GM23338 (cell line): ENCODE results near the gene CNTRL. TPM values are rescaled to one million over a fixed set of nuclear protein-coding genes. Genes with fewer than 3 reads are reported as not detected.

ENCODE experiments used
- ATAC-seq: fragments of 200-7000 bp; cut with Tn5 transposase; 3 replicates; pipeline ENCODE4 v1.9.1; 2020
- DNase-seq: peaks from one replicate; pipeline ENCODE4 v3.0.0-alpha.2; 2015; ENCODE audit warnings: low spot score
- H2AFZ ChIP-seq: fragments of 200-600 bp; sonication (generic); 2 replicates; pipeline ENCODE4 v1.8.0; 2016; ENCODE audit warnings: antibody characterized with exemption, mild to moderate bottlenecking, moderate library complexity
- H3F3A ChIP-seq: fragments of 200-600 bp; sonication (generic); replicated peaks from 2 replicates; pipeline ENCODE4 v1.8.0; 2017; ENCODE audit warnings: antibody characterized with exemption, mixed run types, low read depth
- H3K27ac ChIP-seq: fragments of 200-600 bp; sonication (generic); 2 replicates; pipeline ENCODE4 v1.6.1; 2016; ENCODE audit warnings: low read depth
- H3K27me3 ChIP-seq: fragments of 200-600 bp; sonication (generic); 2 replicates; pipeline ENCODE4 v1.8.0; 2016; ENCODE audit warnings: mild to moderate bottlenecking, mixed run types, moderate library complexity; ENCODE audit not compliant: insufficient read depth
- H3K36me3 ChIP-seq: fragments of 200-600 bp; sonication (generic); 2 replicates; pipeline ENCODE4 v1.8.0; 2016; ENCODE audit warnings: mild to moderate bottlenecking; ENCODE audit not compliant: insufficient read depth
- H3K4me1 ChIP-seq: fragments of 200-600 bp; sonication (generic); 2 replicates; pipeline ENCODE4 v1.8.0; 2016; ENCODE audit warnings: mild to moderate bottlenecking, moderate library complexity; ENCODE audit not compliant: insufficient read depth
- H3K4me2 ChIP-seq: fragments of 200-600 bp; sonication (generic); 2 replicates; pipeline ENCODE4 v1.7.1; 2017; ENCODE audit warnings: mixed run types
- H3K4me3 ChIP-seq: fragments of 200-600 bp; sonication (generic); 2 replicates; pipeline ENCODE4 v1.6.1; 2016; ENCODE audit warnings: mixed run types
- H3K79me2 ChIP-seq: fragments of 200-600 bp; sonication (generic); replicated peaks from 2 replicates; pipeline ENCODE4 v1.8.0; 2017; ENCODE audit warnings: mild to moderate bottlenecking; ENCODE audit not compliant: insufficient read depth
- H3K9me2 ChIP-seq: fragments of 200-600 bp; sonication (generic); 2 replicates; pipeline ENCODE4 v1.8.0; 2017; ENCODE audit not compliant: insufficient read depth
- H4K20me1 ChIP-seq: fragments of 200-600 bp; sonication (generic); replicated peaks from 2 replicates; pipeline ENCODE4 v1.8.0; 2017; ENCODE audit warnings: mild to moderate bottlenecking; ENCODE audit not compliant: insufficient read depth
- H3K27ac Mint-ChIP-seq: 2 replicates; pipeline ENCODE4 v1.8.0; 2020; ENCODE audit warnings: inconsistent platforms, mild to moderate bottlenecking, moderate library complexity, mixed read lengths
- H3K27me3 Mint-ChIP-seq: 3 replicates; pipeline ENCODE4 v1.8.0; 2022; ENCODE audit warnings: low read depth, mild to moderate bottlenecking, moderate library complexity, mixed read lengths, inconsistent platforms; ENCODE audit not compliant: insufficient read depth, poor library complexity
- H3K36me3 Mint-ChIP-seq: 3 replicates; pipeline ENCODE4 v1.8.0; 2021; ENCODE audit warnings: low read depth, mild to moderate bottlenecking, inconsistent platforms, moderate library complexity, mixed read lengths
- H3K4me1 Mint-ChIP-seq: 3 replicates; pipeline ENCODE4 v1.8.0; 2020; ENCODE audit warnings: mild to moderate bottlenecking, inconsistent platforms, mixed read lengths
- H3K4me3 Mint-ChIP-seq: 3 replicates; pipeline ENCODE4 v1.8.0; 2021; ENCODE audit warnings: moderate library complexity, mild to moderate bottlenecking, inconsistent platforms, mixed read lengths
- H3K9me3 Mint-ChIP-seq: 3 replicates; pipeline ENCODE4 v1.8.0; 2020; ENCODE audit warnings: moderate library complexity, mild to moderate bottlenecking, inconsistent platforms, mixed read lengths
- CREB1 ChIP-seq: fragments of 250-450 bp; sonication (Bioruptor Pico); IDR thresholded peaks from 2 replicates; pipeline ENCODE4 v1.5.0; 2020; ENCODE audit warnings: low read depth, mild to moderate bottlenecking, moderate library complexity
- JUNB ChIP-seq: IDR thresholded peaks from one replicate; pipeline ENCODE4 v1.6.1; 2016; ENCODE audit warnings: antibody characterized with exemption; ENCODE audit not compliant: unreplicated experiment
- NANOG ChIP-seq: IDR thresholded peaks from 2 replicates; pipeline ENCODE4 v1.6.1; 2016; ENCODE audit warnings: antibody characterized with exemption, borderline replicate concordance
- POLR2AphosphoS5 ChIP-seq: IDR thresholded peaks from 2 replicates; pipeline ENCODE4 v1.6.1; 2016; ENCODE audit warnings: antibody characterized with exemption, low read depth
- STAT1 ChIP-seq: IDR thresholded peaks from one replicate; pipeline ENCODE4 v1.6.1; 2016; ENCODE audit warnings: antibody characterized with exemption; ENCODE audit not compliant: unreplicated experiment
- ZNF114 ChIP-seq: fragments of 250-450 bp; sonication (Bioruptor Pico); IDR thresholded peaks from 2 replicates; pipeline ENCODE4 v1.5.0; 2020; ENCODE audit warnings: mild to moderate bottlenecking, moderate library complexity
- polyA plus RNA-seq: library from polyadenylated mRNA; unstranded; fragments of >200 nt; fragmentation: Nextera tagmentation; extraction: Ambion mirVana; gene quantifications from 2 replicates; pipeline ENCODE4 v1.2.1, GENCODE V29; 2016
- total RNA-seq: library from RNA; depleted of rRNA; stranded (reverse); fragments of >200 nt; shearing (Covaris generic); gene quantifications from 2 replicates; pipeline ENCODE4 v1.2.3, GENCODE V29; 2014
- TF ChIP-seq, protein P1 (sequence below), 2 experiments: fragments of 200-600 bp in 1 of 2; sonication (generic) in 1 of 2; conservative IDR thresholded peaks; 2 replicates each; pipeline versions ENCODE4 v1.5.1 to v1.6.1; 2016 to 2017; ENCODE audit warnings: antibody characterized with exemption in 2 of 2, low read depth in 2 of 2, mild to moderate bottlenecking in 2 of 2, moderate library complexity in 1 of 2
- TF ChIP-seq, protein P2 (sequence below): IDR thresholded peaks from one replicate; pipeline ENCODE4 v1.6.1; 2018; ENCODE audit warnings: antibody characterized with exemption; ENCODE audit not compliant: unreplicated experiment
- TF ChIP-seq, protein P3 (sequence below): fragments of 250-450 bp; sonication (Bioruptor Pico); IDR thresholded peaks from 2 replicates; pipeline ENCODE4 v1.5.0; 2020; ENCODE audit warnings: mild to moderate bottlenecking, moderate library complexity
- TF ChIP-seq, protein P4 (sequence below): IDR thresholded peaks from 2 replicates; pipeline ENCODE4 v1.6.1; 2016; ENCODE audit warnings: antibody characterized with exemption

Gene CNTRL
- total and polyA plus RNA-seq, 2 experiments from 2014 or later: 9.2 to 11.7 TPM

DNA sequence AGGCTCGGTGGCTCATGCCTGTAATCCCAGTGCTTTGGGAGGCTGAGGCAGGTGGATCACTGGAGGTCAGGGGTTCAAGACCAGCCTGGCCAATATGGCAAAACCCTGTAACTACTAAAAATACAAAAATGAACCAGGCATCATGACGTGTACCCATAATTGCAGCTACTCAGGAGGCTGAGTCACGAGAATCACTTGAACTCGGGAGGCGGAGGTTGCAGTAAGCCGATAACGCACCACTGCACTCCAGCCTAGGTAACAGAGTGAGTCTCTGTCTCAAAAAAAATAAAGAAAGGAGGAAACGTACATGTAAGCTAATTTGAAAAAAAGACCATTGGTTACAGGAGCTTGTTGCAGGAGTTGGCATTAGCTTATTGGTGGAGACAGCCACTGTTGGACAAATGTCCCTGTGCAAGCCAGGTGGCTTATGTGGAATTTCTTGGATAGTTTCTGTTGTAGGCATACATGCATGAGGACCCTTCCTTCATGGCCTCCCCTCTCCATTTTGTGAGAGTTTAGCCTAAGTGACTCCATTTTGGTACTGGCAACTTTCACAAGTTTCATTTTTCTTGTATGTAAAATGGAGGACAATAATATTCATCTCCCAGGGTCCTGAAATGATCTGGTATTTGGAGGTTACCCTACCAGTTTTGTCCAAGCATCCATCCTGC, 143.7 kb downstream of the CNTRL start:
- no peak overlapping the region for H3K27ac ChIP-seq
- TF ChIP-seq CREB1 (CRISPR knock-in tag) (no peak), STAT1 (no peak), JUNB (no peak), NANOG (no peak), POLR2AphosphoS5 (no peak), ZNF114 (no peak)
- TF ChIP-seq, protein P1, sequence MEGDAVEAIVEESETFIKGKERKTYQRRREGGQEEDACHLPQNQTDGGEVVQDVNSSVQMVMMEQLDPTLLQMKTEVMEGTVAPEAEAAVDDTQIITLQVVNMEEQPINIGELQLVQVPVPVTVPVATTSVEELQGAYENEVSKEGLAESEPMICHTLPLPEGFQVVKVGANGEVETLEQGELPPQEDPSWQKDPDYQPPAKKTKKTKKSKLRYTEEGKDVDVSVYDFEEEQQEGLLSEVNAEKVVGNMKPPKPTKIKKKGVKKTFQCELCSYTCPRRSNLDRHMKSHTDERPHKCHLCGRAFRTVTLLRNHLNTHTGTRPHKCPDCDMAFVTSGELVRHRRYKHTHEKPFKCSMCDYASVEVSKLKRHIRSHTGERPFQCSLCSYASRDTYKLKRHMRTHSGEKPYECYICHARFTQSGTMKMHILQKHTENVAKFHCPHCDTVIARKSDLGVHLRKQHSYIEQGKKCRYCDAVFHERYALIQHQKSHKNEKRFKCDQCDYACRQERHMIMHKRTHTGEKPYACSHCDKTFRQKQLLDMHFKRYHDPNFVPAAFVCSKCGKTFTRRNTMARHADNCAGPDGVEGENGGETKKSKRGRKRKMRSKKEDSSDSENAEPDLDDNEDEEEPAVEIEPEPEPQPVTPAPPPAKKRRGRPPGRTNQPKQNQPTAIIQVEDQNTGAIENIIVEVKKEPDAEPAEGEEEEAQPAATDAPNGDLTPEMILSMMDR (conservative IDR thresholded peaks at IDR 0.05; ENCODE audit: low read depth in 2 of 2): no peak
- TF ChIP-seq, protein P2, sequence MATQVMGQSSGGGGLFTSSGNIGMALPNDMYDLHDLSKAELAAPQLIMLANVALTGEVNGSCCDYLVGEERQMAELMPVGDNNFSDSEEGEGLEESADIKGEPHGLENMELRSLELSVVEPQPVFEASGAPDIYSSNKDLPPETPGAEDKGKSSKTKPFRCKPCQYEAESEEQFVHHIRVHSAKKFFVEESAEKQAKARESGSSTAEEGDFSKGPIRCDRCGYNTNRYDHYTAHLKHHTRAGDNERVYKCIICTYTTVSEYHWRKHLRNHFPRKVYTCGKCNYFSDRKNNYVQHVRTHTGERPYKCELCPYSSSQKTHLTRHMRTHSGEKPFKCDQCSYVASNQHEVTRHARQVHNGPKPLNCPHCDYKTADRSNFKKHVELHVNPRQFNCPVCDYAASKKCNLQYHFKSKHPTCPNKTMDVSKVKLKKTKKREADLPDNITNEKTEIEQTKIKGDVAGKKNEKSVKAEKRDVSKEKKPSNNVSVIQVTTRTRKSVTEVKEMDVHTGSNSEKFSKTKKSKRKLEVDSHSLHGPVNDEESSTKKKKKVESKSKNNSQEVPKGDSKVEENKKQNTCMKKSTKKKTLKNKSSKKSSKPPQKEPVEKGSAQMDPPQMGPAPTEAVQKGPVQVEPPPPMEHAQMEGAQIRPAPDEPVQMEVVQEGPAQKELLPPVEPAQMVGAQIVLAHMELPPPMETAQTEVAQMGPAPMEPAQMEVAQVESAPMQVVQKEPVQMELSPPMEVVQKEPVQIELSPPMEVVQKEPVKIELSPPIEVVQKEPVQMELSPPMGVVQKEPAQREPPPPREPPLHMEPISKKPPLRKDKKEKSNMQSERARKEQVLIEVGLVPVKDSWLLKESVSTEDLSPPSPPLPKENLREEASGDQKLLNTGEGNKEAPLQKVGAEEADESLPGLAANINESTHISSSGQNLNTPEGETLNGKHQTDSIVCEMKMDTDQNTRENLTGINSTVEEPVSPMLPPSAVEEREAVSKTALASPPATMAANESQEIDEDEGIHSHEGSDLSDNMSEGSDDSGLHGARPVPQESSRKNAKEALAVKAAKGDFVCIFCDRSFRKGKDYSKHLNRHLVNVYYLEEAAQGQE: no peak
- TF ChIP-seq, protein P3, sequence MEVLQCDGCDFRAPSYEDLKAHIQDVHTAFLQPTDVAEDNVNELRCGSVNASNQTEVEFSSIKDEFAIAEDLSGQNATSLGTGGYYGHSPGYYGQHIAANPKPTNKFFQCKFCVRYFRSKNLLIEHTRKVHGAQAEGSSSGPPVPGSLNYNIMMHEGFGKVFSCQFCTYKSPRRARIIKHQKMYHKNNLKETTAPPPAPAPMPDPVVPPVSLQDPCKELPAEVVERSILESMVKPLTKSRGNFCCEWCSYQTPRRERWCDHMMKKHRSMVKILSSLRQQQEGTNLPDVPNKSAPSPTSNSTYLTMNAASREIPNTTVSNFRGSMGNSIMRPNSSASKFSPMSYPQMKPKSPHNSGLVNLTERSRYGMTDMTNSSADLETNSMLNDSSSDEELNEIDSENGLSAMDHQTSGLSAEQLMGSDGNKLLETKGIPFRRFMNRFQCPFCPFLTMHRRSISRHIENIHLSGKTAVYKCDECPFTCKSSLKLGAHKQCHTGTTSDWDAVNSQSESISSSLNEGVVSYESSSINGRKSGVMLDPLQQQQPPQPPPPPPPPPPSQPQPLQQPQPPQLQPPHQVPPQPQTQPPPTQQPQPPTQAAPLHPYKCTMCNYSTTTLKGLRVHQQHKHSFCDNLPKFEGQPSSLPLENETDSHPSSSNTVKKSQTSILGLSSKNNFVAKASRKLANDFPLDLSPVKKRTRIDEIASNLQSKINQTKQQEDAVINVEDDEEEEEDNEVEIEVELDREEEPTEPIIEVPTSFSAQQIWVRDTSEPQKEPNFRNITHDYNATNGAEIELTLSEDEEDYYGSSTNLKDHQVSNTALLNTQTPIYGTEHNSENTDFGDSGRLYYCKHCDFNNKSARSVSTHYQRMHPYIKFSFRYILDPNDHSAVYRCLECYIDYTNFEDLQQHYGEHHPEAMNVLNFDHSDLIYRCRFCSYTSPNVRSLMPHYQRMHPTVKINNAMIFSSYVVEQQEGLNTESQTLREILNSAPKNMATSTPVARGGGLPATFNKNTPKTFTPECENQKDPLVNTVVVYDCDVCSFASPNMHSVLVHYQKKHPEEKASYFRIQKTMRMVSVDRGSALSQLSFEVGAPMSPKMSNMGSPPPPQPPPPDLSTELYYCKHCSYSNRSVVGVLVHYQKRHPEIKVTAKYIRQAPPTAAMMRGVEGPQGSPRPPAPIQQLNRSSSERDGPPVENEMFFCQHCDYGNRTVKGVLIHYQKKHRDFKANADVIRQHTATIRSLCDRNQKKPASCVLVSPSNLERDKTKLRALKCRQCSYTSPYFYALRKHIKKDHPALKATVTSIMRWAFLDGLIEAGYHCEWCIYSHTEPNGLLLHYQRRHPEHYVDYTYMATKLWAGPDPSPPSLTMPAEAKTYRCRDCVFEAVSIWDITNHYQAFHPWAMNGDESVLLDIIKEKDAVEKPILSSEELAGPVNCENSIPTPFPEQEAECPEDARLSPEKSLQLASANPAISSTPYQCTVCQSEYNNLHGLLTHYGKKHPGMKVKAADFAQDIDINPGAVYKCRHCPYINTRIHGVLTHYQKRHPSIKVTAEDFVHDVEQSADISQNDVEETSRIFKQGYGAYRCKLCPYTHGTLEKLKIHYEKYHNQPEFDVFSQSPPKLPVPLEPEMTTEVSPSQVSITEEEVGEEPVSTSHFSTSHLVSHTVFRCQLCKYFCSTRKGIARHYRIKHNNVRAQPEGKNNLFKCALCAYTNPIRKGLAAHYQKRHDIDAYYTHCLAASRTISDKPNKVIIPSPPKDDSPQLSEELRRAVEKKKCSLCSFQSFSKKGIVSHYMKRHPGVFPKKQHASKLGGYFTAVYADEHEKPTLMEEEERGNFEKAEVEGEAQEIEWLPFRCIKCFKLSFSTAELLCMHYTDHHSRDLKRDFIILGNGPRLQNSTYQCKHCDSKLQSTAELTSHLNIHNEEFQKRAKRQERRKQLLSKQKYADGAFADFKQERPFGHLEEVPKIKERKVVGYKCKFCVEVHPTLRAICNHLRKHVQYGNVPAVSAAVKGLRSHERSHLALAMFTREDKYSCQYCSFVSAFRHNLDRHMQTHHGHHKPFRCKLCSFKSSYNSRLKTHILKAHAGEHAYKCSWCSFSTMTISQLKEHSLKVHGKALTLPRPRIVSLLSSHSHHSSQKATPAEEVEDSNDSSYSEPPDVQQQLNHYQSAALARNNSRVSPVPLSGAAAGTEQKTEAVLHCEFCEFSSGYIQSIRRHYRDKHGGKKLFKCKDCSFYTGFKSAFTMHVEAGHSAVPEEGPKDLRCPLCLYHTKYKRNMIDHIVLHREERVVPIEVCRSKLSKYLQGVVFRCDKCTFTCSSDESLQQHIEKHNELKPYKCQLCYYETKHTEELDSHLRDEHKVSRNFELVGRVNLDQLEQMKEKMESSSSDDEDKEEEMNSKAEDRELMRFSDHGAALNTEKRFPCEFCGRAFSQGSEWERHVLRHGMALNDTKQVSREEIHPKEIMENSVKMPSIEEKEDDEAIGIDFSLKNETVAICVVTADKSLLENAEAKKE (CRISPR knock-in tag): no peak
- TF ChIP-seq, protein P4, sequence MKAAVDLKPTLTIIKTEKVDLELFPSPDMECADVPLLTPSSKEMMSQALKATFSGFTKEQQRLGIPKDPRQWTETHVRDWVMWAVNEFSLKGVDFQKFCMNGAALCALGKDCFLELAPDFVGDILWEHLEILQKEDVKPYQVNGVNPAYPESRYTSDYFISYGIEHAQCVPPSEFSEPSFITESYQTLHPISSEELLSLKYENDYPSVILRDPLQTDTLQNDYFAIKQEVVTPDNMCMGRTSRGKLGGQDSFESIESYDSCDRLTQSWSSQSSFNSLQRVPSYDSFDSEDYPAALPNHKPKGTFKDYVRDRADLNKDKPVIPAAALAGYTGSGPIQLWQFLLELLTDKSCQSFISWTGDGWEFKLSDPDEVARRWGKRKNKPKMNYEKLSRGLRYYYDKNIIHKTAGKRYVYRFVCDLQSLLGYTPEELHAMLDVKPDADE: no peak
- H3K4me2 ChIP-seq: no peak overlapping the region
- no peaks in the 10 kb centered on the region for H3K36me3 ChIP-seq
- no peaks in the 10 kb centered on the region; the same call in 1 of the 2 replicates for H3F3A ChIP-seq
- Mint-ChIP-seq H3K36me3 (peaks cover 3% of the 10 kb centered on the region; the same call in 2 of the 3 replicates), H3K4me3 (no peak overlapping the region), H3K9me3 (no peaks in the 10 kb centered on the region; the same call in 2 of the 3 replicates), H3K4me1 (peaks cover 40% of the 10 kb centered on the region), H3K27ac (no peak overlapping the region), H3K27me3 (peaks cover 9% of the 10 kb centered on the region)
- DNase-seq: no peak
- no peak for ATAC-seq
- peaks cover 40% of the 10 kb centered on the region for H3K4me1 ChIP-seq
- H3K79me2 ChIP-seq: no peaks in the 10 kb centered on the region
- no peak overlapping the region for H2AFZ ChIP-seq
- H3K27me3 ChIP-seq: no peaks in the 10 kb centered on the region
- H3K4me3 ChIP-seq: no peak overlapping the region
- H3K9me2 ChIP-seq: no peaks in the 10 kb centered on the region
- H4K20me1 ChIP-seq: no peaks in the 10 kb centered on the region
